HT1080 (cell line): ENCODE measurements around the gene HDAC7. TPM values are rescaled to one million over a fixed set of nuclear protein-coding genes. Genes with fewer than 3 reads are reported as not detected.
"Not testable (repeated sequence)": the region's sequence is repeated elsewhere in the genome, so short reads cannot be mapped to it uniquely, and the experiment has no call there.

Experiments
- DNase-seq: peaks from one replicate; pipeline ENCODE4 v3.0.0-alpha.2; 2015; ENCODE audit warnings: low read depth
- total RNA-seq: library from RNA; depleted of rRNA; stranded (reverse); fragments of >200 nt; shearing (Covaris generic); gene quantifications from 2 replicates; pipeline ENCODE4 v1.2.3, GENCODE V29; 2014

Gene HDAC7
- total RNA-seq, 1 experiment from 2014 or later, result 40.0 TPM

- DNase-seq, result not testable (repeated sequence)
Measured at GRCh38 chr12:47815447-47815846, 4.3 kb downstream of the HDAC7 start.

- no peak for DNase-seq
Measured at GRCh38 chr12:47814539-47815170, 5.0 kb downstream of the HDAC7 start.

- DNase-seq, result peak; percentile 54
Measured at GRCh38 chr12:47813511-47814196, 6.0 kb downstream of the HDAC7 start.

GRCh38 chr12:47812797-47813510, 6.7 kb downstream of the HDAC7 start:
- peak; percentile 90 for DNase-seq

GRCh38 chr12:47811581-47812484, 7.9 kb downstream of the HDAC7 start:
- peak; percentile 78 for DNase-seq

- DNase-seq, result no peak
Measured at GRCh38 chr12:47811072-47811396, 8.7 kb downstream of the HDAC7 start.

- DNase-seq, result not testable (repeated sequence)
Measured at GRCh38 chr12:47809518-47809917, 10.2 kb downstream of the HDAC7 start.

GRCh38 chr12:47808574-47809365, 10.9 kb downstream of the HDAC7 start:
- peak; percentile 79 for DNase-seq

- peak; percentile 74 for DNase-seq
Measured at GRCh38 chr12:47808050-47808449, 11.7 kb downstream of the HDAC7 start.

GRCh38 chr12:47807338-47807737, 12.4 kb downstream of the HDAC7 start:
- DNase-seq, result no peak

- no peak for DNase-seq
Measured at GRCh38 chr12:47805417-47805816, 14.3 kb downstream of the HDAC7 start.

- no peak for DNase-seq
Measured at GRCh38 chr12:47804171-47804570, 15.5 kb downstream of the HDAC7 start.

GRCh38 chr12:47803191-47803875, 16.4 kb downstream of the HDAC7 start:
- DNase-seq, result no peak

GRCh38 chr12:47802312-47802711, 17.4 kb downstream of the HDAC7 start:
- DNase-seq, result no peak

- DNase-seq, result no peak
Measured at GRCh38 chr12:47801904-47802246, 17.8 kb downstream of the HDAC7 start.

GRCh38 chr12:47801170-47801903, 18.4 kb downstream of the HDAC7 start:
- no peak for DNase-seq

- no peak for DNase-seq
Measured at GRCh38 chr12:47800582-47800981, 19.1 kb downstream of the HDAC7 start.

GRCh38 chr12:47799357-47799955, 20.2 kb downstream of the HDAC7 start:
- DNase-seq, result no peak

GRCh38 chr12:47798382-47798948, 21.2 kb downstream of the HDAC7 start:
- no peak for DNase-seq
